Panc1 (cell line): Measurements from ENCODE around the gene TARBP2.

Experiments
- CTCF ChIP-seq: fragments of 450-650 bp; IDR thresholded peaks from 2 replicates; pipeline ENCODE4 v1.5.1; 2017; ENCODE audit warnings: mild to moderate bottlenecking
- REST ChIP-seq, 2 experiments: IDR thresholded peaks; 2 replicates each; pipeline ENCODE4 v1.6.1; 2011 to 2012; ENCODE audit warnings: low read depth in 2 of 2, control low read depth in 1 of 2, low read length in 1 of 2, mild to moderate bottlenecking in 1 of 2, moderate library complexity in 1 of 2; ENCODE audit not compliant: insufficient read depth in 1 of 2
- SIN3A ChIP-seq: IDR thresholded peaks from 2 replicates; pipeline ENCODE4 v1.6.1; 2012; ENCODE audit warnings: low read depth, mild to moderate bottlenecking, low read length, moderate library complexity, borderline replicate concordance; ENCODE audit not compliant: insufficient read depth

GRCh38 chr12:53495903-53496751 lies 5.0 kb upstream of the TARBP2 start:
- TF ChIP-seq CTCF (no peak), SIN3A (no peak), REST (IDR thresholded peaks at IDR 0.05; ENCODE audit: insufficient read depth in 1 of 2, low read depth in 2 of 2, low read length in 1 of 2) (no peak)
